Calu3 (cell line): ENCODE data around the gene PLLP. TPM values are rescaled to one million over a fixed set of nuclear protein-coding genes. Genes with fewer than 3 reads are reported as not detected.

Source experiments
- Bru-seq: library from RNA; stranded (reverse); fragments of 400-500 nt; gene quantifications from one replicate; lab custom pipeline; 2021; lab: Mats Ljungman, UMichigan
- BruChase-seq, 2 experiments: library from RNA; stranded (reverse); fragments of 400-500 nt; gene quantifications; one replicate each; lab custom pipeline; 2021; lab: Mats Ljungman, UMichigan
- BruUV-seq: library from RNA; stranded (reverse); fragments of 400-500 nt; replicated peaks from 2 replicates; lab custom pipeline; 2021; lab: Mats Ljungman, UMichigan
- CTCF ChIA-PET: fragments of 300-600 bp; sonication (Branson Sonifier 250); formaldehyde crosslinking; loops from one replicate; lab custom pipeline; 2022; ENCODE audit warnings: antibody characterized with exemption; lab: Charles Lee
- DNase-seq: peaks from one replicate; pipeline ENCODE4 v3.0.0; 2022
- H3K27ac Mint-ChIP-seq: one replicate; pipeline ENCODE4 v1.8.0; 2022; ENCODE audit warnings: mixed read lengths; ENCODE audit not compliant: unreplicated experiment
- H3K27me3 Mint-ChIP-seq: one replicate; pipeline ENCODE4 v1.8.0; 2022; ENCODE audit warnings: mixed read lengths; ENCODE audit not compliant: unreplicated experiment
- H3K36me3 Mint-ChIP-seq: one replicate; pipeline ENCODE4 v1.8.0; 2022; ENCODE audit warnings: mild to moderate bottlenecking, moderate library complexity, mixed read lengths; ENCODE audit not compliant: insufficient read depth, unreplicated experiment
- H3K4me1 Mint-ChIP-seq: one replicate; pipeline ENCODE4 v1.8.0; 2022; ENCODE audit warnings: mild to moderate bottlenecking, low read depth, mixed read lengths; ENCODE audit not compliant: unreplicated experiment
- H3K4me3 Mint-ChIP-seq: one replicate; pipeline ENCODE4 v1.8.0; 2022; ENCODE audit warnings: mild to moderate bottlenecking, low read depth, moderate library complexity, mixed read lengths; ENCODE audit not compliant: unreplicated experiment
- H3K9me3 Mint-ChIP-seq: one replicate; pipeline ENCODE4 v1.8.0; 2022; ENCODE audit warnings: low read depth, mixed read lengths; ENCODE audit not compliant: unreplicated experiment
- intact Hi-C: fragments of 100-400 bp; cut with micrococcal nuclease; formaldehyde crosslinking; loops from one replicate; pipeline ENCODE4 v1.10.0; 2022; ENCODE audit not compliant: unreplicated experiment
- long read RNA-seq: library from polyadenylated mRNA; stranded (forward); transcript quantifications from one replicate; pipeline ENCODE4 v2.0.0, GENCODE V29; 2022
- total RNA-seq: library from RNA; stranded (reverse); gene quantifications from 2 replicates; pipeline ENCODE4 v1.2.3, GENCODE V29; 2022
- TF ChIP-seq, protein P1 (sequence below): fragments of 200-600 bp; IDR thresholded peaks from one replicate; pipeline ENCODE4 v1.8.0; 2022; ENCODE audit warnings: antibody characterized with exemption; ENCODE audit not compliant: unreplicated experiment

Gene PLLP, protein sequence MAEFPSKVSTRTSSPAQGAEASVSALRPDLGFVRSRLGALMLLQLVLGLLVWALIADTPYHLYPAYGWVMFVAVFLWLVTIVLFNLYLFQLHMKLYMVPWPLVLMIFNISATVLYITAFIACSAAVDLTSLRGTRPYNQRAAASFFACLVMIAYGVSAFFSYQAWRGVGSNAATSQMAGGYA
- total RNA-seq (38.3 and 40.3 TPM in 2 replicates), Bru-seq, nascent RNA (percentile 66 among the genes with signal in this experiment), BruChase-seq, experiment 1, labeled RNA remaining after a 6-hour chase (percentile 65 among the genes with signal in this experiment), BruChase-seq, experiment 2, labeled RNA remaining after a 2-hour chase (percentile 61 among the genes with signal in this experiment)
- long read RNA-seq, transcript PLLP-201 (4 exons, 1,512 nt) = major isoform, 70 of 146 reads
- long read RNA-seq, partial matches to known transcripts = 2 of 146 reads
- long read RNA-seq, other reads (novel, unspliced or antisense) = 74 of 146 reads

DNA sequence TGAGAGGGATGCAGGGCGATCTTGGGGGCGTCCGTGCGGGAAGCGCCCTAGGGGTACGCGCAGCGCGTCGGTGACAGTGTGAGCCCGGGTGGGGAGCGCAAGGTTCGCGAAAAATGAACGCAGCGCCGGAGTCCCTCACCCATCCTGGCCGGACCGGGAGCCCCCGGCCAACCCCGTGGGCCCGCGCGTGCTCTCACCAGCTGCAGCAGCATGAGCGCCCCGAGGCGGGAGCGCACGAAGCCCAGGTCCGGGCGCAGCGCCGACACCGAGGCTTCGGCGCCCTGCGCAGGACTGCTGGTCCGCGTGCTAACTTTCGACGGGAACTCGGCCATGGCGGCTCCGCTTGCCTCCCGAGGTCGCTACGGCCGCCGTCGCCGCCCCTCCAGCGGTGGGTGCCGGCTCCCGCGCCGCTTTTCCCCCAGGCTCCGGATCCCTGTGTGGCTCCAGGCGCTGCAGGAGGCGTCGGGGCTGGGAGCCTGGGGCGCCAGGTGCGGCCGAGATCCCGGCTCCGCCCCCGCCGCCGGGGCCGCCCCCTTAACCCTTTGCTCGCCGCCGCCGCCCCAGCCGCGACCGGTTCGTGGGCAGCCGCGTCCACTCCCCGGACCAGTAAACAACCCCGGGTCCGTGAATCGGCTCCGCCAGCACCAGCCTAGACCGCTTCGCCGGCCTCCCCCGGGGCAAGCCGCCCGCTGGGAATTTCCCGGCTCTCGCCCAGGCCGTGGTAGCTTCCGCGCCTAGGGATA lies at the start of gene PLLP:
TSS of gene PLLP (minus strand) at position 464 of the 743 bp plus-strand sequence. CDS start at position 332, 132 bp downstream.
- CTCF ChIA-PET = interaction anchor here (1.0 to 1.9 kb wide), 4 partner anchors 16 to 39 kb away, joined by 3 to 5 read pairs (median 4); partner anchors contain the start of gene ARL2BP
- TF ChIP-seq, protein P1, sequence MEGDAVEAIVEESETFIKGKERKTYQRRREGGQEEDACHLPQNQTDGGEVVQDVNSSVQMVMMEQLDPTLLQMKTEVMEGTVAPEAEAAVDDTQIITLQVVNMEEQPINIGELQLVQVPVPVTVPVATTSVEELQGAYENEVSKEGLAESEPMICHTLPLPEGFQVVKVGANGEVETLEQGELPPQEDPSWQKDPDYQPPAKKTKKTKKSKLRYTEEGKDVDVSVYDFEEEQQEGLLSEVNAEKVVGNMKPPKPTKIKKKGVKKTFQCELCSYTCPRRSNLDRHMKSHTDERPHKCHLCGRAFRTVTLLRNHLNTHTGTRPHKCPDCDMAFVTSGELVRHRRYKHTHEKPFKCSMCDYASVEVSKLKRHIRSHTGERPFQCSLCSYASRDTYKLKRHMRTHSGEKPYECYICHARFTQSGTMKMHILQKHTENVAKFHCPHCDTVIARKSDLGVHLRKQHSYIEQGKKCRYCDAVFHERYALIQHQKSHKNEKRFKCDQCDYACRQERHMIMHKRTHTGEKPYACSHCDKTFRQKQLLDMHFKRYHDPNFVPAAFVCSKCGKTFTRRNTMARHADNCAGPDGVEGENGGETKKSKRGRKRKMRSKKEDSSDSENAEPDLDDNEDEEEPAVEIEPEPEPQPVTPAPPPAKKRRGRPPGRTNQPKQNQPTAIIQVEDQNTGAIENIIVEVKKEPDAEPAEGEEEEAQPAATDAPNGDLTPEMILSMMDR = no peak
- Mint-ChIP-seq H3K27ac (peak within 1 kb of the TSS; percentile 49), H3K36me3 (peaks cover 31% of the 10 kb centered on the region), H3K4me1 (peaks cover 36% of the 10 kb centered on the region), H3K27me3 (no peaks in the 10 kb centered on the region), H3K9me3 (no peaks in the 10 kb centered on the region), H3K4me3 (peak within 1 kb of the TSS; percentile 75)
- no TSS peak for BruUV-seq
- DNase-seq = peak; percentile 87
- intact Hi-C loops = no loop called here

DNA sequence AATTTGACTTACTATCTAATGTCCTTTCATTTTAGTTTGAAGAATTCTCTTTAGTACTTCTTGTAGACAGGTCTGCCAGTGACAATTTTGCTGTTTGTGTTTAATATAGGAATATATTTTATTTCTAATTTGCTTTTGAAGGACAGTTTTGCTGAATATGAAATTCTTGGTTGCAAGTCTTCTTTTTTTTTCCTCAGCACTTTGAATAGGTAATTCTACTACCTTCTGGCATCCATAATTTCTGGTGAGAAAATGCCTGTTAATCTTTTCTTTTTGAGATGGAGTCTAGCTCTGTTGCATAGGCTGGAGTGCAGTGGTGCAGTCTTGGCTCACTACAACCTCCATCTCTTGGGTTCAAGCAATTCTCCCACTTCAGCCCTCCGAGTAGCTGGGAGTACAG lies 48.9 kb upstream of the PLLP start:
- intact Hi-C loops = no loop called here

DNA sequence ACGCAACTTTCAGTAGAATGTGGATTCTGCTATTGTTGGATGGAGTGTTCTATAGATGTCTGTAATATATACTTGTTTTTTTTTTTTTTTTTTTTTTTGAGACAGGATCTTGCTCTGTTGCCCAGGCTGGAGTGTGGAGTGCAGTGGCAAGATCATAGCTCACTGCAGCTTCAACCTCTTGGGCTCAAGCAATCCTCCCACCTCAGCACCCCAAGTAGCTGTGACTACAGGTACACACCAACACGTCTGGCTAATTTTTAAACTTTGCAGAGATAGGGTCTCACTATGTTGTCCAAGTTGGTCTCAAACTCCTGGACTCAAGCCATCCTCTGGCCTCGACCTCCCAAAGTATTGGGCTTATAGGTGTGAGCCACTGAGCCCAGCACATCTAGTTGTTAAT lies 46.9 kb upstream of the PLLP start:
- intact Hi-C loops = no loop called here
- Mint-ChIP-seq H3K27ac (no peak overlapping the region), H3K4me1 (no peaks in the 10 kb centered on the region), H3K27me3 (no peaks in the 10 kb centered on the region), H3K4me3 (no peak overlapping the region), H3K9me3 (no peaks in the 10 kb centered on the region), H3K36me3 (no peaks in the 10 kb centered on the region)
- CTCF ChIA-PET = interaction anchor here (0.6 kb wide), 1 partner anchor 437 kb away, joined by 3 read pairs; no protein-coding TSS in a partner anchor
- TF ChIP-seq, protein P1 = no peak
- no peak for DNase-seq
- BruUV-seq = no TSS peak

More for the DNA sequence above, 48.9 kb upstream of the PLLP start:
- Mint-ChIP-seq H3K9me3 (no peaks in the 10 kb centered on the region), H3K36me3 (no peaks in the 10 kb centered on the region), H3K27ac (no peak overlapping the region), H3K4me1 (no peaks in the 10 kb centered on the region), H3K4me3 (no peak overlapping the region), H3K27me3 (no peaks in the 10 kb centered on the region)
- CTCF ChIA-PET = no interaction called here
- no TSS peak for BruUV-seq
- TF ChIP-seq, protein P1 = no peak
- DNase-seq = no peak

DNA sequence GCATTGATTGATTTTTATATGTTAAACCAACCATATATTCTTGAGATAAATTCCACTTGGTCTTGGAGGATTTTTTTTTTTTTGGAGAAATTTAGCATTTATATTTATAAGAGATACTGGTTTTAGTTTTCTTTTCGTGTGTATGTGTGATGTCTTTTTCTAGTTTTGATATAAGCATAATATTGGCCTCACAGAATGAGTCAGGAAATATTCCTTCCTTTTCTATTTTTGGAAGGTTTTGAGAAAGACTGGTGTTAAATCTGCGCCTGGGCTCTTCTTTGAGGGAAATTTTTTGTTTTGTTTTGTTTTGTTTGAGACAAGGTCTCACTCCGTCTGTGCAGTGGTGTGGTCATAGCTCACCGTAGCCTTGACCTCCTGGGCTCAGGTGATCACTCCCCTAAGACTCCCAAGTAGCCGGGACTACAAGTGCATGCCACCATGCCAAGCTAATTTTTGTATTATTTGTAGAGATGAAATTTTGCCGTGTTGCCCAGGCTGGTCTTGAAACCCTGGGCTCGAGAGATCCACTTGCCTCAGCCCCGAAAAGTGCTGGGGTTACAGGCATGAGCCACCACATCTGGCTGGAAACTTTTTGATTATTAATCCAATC lies 45.4 kb upstream of the PLLP start:
- no TSS peak for BruUV-seq
- Mint-ChIP-seq H3K4me1 (peaks cover 6% of the 10 kb centered on the region), H3K27me3 (no peaks in the 10 kb centered on the region), H3K9me3 (no peaks in the 10 kb centered on the region), H3K4me3 (no peak overlapping the region), H3K27ac (no peak overlapping the region), H3K36me3 (no peaks in the 10 kb centered on the region)
- intact Hi-C loops = no loop called here
- DNase-seq = no peak
- CTCF ChIA-PET = interaction anchor here (0.6 to 0.7 kb wide), 4 partner anchors 38 to 222 kb away, joined by 3 to 4 read pairs (median 3); no protein-coding TSS in a partner anchor
- TF ChIP-seq, protein P1 = no peak
